ENCODE measurements around the gene IDE.

DNA sequence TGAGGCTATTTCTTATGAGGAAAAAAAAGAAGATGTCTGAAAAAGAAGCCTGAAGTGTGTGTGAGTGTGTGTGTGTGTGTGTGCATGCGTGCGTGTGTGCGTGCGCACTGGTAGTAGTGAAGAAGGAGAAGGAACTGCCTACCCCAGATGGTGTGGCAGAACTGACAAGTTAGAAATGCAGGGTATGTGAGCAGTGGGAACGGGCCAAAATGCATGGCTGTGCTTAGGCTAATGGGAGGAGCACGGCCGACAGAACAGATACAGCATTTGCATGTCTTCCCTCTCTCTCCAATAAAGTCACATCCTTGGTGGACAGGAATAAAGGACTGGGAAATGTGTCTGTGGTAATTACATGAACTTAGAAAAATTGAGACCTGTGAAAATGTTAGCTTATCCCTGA is 94.3 kb downstream of the IDE start:
- TF ChIP-seq POLR2A (IDR thresholded peaks at IDR 0.05): no peak
- TF ChIP-seq POLR2AphosphoS5 (IDR thresholded peaks at IDR 0.05): no peak
- TF ChIP-seq, protein P1, sequence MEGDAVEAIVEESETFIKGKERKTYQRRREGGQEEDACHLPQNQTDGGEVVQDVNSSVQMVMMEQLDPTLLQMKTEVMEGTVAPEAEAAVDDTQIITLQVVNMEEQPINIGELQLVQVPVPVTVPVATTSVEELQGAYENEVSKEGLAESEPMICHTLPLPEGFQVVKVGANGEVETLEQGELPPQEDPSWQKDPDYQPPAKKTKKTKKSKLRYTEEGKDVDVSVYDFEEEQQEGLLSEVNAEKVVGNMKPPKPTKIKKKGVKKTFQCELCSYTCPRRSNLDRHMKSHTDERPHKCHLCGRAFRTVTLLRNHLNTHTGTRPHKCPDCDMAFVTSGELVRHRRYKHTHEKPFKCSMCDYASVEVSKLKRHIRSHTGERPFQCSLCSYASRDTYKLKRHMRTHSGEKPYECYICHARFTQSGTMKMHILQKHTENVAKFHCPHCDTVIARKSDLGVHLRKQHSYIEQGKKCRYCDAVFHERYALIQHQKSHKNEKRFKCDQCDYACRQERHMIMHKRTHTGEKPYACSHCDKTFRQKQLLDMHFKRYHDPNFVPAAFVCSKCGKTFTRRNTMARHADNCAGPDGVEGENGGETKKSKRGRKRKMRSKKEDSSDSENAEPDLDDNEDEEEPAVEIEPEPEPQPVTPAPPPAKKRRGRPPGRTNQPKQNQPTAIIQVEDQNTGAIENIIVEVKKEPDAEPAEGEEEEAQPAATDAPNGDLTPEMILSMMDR (IDR thresholded peaks at IDR 0.05): no peak

Data from prostate gland (tissue), 2 donors.